Stimulated activated memory B cell treated with anti-CD40 and anti-IgM and Interleukin-4, amounts not matched to agents 10 μg/mL and 1 μg/mL and 100 μg/mL, for 72 hours (primary cell): Measurements from ENCODE around the gene KIAA1958.

ENCODE experiments used
- ATAC-seq: fragments of 150-1000 bp; cut with Tn5 transposase; 2 replicates; pipeline ENCODE4 v1.10.0; 2021
- H3K27ac Mint-ChIP-seq: one replicate; pipeline ENCODE4 v1.8.0; 2022; ENCODE audit warnings: mild to moderate bottlenecking, mixed read lengths
- H3K27me3 Mint-ChIP-seq: one replicate; pipeline ENCODE4 v1.8.0; 2022; ENCODE audit warnings: mixed read lengths
- H3K36me3 Mint-ChIP-seq: one replicate; pipeline ENCODE4 v1.8.0; 2022; ENCODE audit warnings: mixed read lengths
- H3K4me1 Mint-ChIP-seq: one replicate; pipeline ENCODE4 v1.8.0; 2022; ENCODE audit warnings: mixed read lengths
- H3K4me3 Mint-ChIP-seq: one replicate; pipeline ENCODE4 v1.8.0; 2022; ENCODE audit warnings: mild to moderate bottlenecking, moderate library complexity, mixed read lengths
- H3K9me3 Mint-ChIP-seq: one replicate; pipeline ENCODE4 v1.8.0; 2022; ENCODE audit warnings: mixed read lengths

The KIAA1958 gene

DNA sequence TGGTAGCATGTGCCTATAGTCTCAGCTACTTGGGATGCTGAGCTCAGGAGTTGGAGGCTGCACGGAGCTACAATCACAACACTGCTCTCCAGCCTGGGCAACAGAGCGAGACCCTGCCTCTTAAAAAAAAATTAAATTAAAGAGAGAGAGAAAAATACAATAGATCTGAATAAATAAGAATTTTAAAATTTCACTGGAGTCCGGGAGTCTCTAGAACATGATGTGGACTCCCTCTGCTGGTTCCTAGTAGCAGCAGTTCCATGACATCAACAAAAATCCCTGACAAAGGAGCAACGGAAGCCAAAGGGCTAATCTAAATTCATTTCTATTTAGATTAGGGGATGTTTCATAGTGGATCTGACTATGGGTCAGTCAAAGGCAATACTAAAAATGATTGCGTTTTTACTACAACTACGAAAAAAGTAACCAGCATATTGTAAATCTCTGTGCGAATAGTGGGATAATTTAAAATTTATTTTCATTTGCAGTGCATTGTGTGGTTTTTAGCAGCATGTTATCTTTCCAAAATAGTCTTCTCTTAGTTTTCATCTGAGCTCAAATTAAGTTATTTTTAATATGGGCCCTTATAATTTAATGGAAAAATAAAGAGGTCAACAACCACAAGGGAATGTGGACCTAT, 224.5 kb downstream of the KIAA1958 start:
- Mint-ChIP-seq H3K4me1 (peaks cover 26% of the 10 kb centered on the region), H3K4me3 (no peak overlapping the region), H3K9me3 (no peaks in the 10 kb centered on the region), H3K36me3 (peaks cover 46% of the 10 kb centered on the region), H3K27me3 (no peaks in the 10 kb centered on the region), H3K27ac (no peak overlapping the region)
- no peak for ATAC-seq

GRCh38 chr9:112712678-112713077, 226.1 kb downstream of the KIAA1958 start:
- peaks cover 32% of the 10 kb centered on the region for H3K4me1 Mint-ChIP-seq
- H3K9me3 Mint-ChIP-seq, result no peaks in the 10 kb centered on the region
- H3K4me3 Mint-ChIP-seq, result no peak overlapping the region
- H3K27me3 Mint-ChIP-seq, result no peaks in the 10 kb centered on the region
- no peak for ATAC-seq
- no peak overlapping the region for H3K27ac Mint-ChIP-seq
- peaks cover 40% of the 10 kb centered on the region for H3K36me3 Mint-ChIP-seq

GRCh38 chr9:112717661-112718331, 231.2 kb downstream of the KIAA1958 start, which contains the start of gene INIP:
TSS of gene INIP (minus strand) at chr9:112718117. CDS start at chr9:112716485, 1,632 bp downstream.
- ATAC-seq, result peak; percentile 99
- Mint-ChIP-seq H3K9me3 (no peaks in the 10 kb centered on the region), H3K36me3 (peaks cover 13% of the 10 kb centered on the region), H3K4me3 (peak within 1 kb of the TSS; percentile 99), H3K4me1 (peaks cover 18% of the 10 kb centered on the region), H3K27ac (peak within 1 kb of the TSS; percentile 91), H3K27me3 (no peaks in the 10 kb centered on the region)
